CD4-positive, CD25-positive, alpha-beta regulatory T cell (primary cell): ENCODE measurements around the gene PITX1. TPM values are rescaled to one million over a fixed set of nuclear protein-coding genes. Genes with fewer than 3 reads are reported as not detected.
A peak's percentile ranks its signal among the peaks of the same experiment; 100 is the strongest.
"Not testable (repeated sequence)": the region's sequence is repeated elsewhere in the genome, so short reads cannot be mapped to it uniquely, and the experiment has no call there.

Source experiments
- ATAC-seq, 2 donors: fragments of 150-1000 bp; cut with Tn5 transposase; one replicate each; pipeline ENCODE4 v1.10.0; 2021; ENCODE audit warnings: low read depth in 2 of 2, moderate number of reproducible peaks in 2 of 2, moderate library complexity in 1 of 2
- DNase-seq, 3 donors: peaks; one replicate each; pipeline versions ENCODE4 v3.0.0 to v3.0.0-alpha.2; 2012 to 2022; ENCODE audit warnings: mixed read lengths in 1 of 3
- H3K27ac ChIP-seq: one replicate; pipeline ENCODE4 v1.7.0; 2013; ENCODE audit warnings: mild to moderate bottlenecking, low read length; ENCODE audit not compliant: insufficient read depth, poor library complexity, severe bottlenecking
- H3K27me3 ChIP-seq: one replicate; pipeline ENCODE4 v1.7.0; 2013; ENCODE audit warnings: low read length; ENCODE audit not compliant: control insufficient read depth, insufficient read depth
- H3K36me3 ChIP-seq: one replicate; pipeline ENCODE4 v1.7.0; 2013; ENCODE audit warnings: mild to moderate bottlenecking, low read length, moderate library complexity; ENCODE audit not compliant: control insufficient read depth, insufficient read depth
- H3K4me1 ChIP-seq: 2 replicates; pipeline ENCODE4 v1.7.0; 2013; ENCODE audit warnings: mild to moderate bottlenecking, low read length; ENCODE audit not compliant: insufficient read depth, control insufficient read depth, poor library complexity, severe bottlenecking
- H3K4me3 ChIP-seq: one replicate; pipeline ENCODE4 v1.7.0; 2013; ENCODE audit warnings: low read depth, mild to moderate bottlenecking, low read length, moderate library complexity
- H3K9me3 ChIP-seq, 2 experiments: 1 replicate in 1 of 2; 2 replicates in 1 of 2; pipeline ENCODE4 v1.7.0; 2013; ENCODE audit warnings: low read length in 2 of 2, mild to moderate bottlenecking in 1 of 2, moderate library complexity in 1 of 2; ENCODE audit not compliant: control insufficient read depth in 2 of 2
- H3K27ac Mint-ChIP-seq, 3 donors: one replicate each; pipeline ENCODE4 v1.8.0; 2020 to 2022; ENCODE audit warnings: mild to moderate bottlenecking in 3 of 3, mixed read lengths in 3 of 3, moderate library complexity in 2 of 3
- H3K27me3 Mint-ChIP-seq: one replicate; pipeline ENCODE4 v1.8.0; 2022; ENCODE audit warnings: mild to moderate bottlenecking, mixed read lengths
- H3K36me3 Mint-ChIP-seq: one replicate; pipeline ENCODE4 v1.8.0; 2020; ENCODE audit warnings: mixed read lengths
- H3K4me1 Mint-ChIP-seq, 4 donors: one replicate each; pipeline ENCODE4 v1.8.0; 2020 to 2022; ENCODE audit warnings: mixed read lengths in 4 of 4, mild to moderate bottlenecking in 1 of 4
- H3K4me3 Mint-ChIP-seq, 4 donors: one replicate each; pipeline ENCODE4 v1.8.0; 2020 to 2022; ENCODE audit warnings: mild to moderate bottlenecking in 4 of 4, mixed read lengths in 4 of 4, moderate library complexity in 3 of 4
- H3K9me3 Mint-ChIP-seq, 7 donors: one replicate each; pipeline ENCODE4 v1.8.0; 2020 to 2022; ENCODE audit warnings: mixed read lengths in 7 of 7, mild to moderate bottlenecking in 3 of 7, moderate library complexity in 2 of 7
- polyA plus RNA-seq, 4 donors: library from polyadenylated mRNA; unstranded; fragments of 300-500 nt; fragmentation: Illumina TruSeq; gene quantifications; one replicate each; pipeline ENCODE4 v1.2.3, GENCODE V29; 2021
- total RNA-seq: library from RNA; stranded (reverse); gene quantifications from one replicate; pipeline ENCODE4 v1.2.3, GENCODE V29; 2022

PITX1 gene
- total RNA-seq (not detected), polyA plus RNA-seq (not detected)

DNA sequence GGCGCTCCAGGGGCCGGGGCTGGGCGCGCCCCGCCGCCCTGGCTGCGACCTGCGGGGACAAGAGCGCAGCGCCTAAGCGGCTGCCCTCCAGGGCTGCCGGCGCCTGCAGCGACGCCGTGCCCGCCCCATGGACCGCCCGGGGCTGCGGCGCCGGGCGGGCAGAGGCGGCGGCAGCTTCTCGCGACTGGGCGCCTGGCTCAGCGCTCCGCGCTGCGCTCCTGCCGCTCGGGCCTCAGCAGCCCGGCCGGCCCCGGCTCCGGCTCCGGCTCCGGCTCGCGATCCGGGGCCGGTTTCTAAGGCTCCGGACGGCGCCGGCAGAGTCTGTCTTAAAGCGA, at the start of gene PITX1:
TSS of gene PITX1 (minus strand) at position 328 of the 335 bp plus-strand sequence. CDS start 347 bp downstream, outside the sequence.
- Mint-ChIP-seq H3K9me3 (peaks cover 0 to 13% (median 0%) of the 10 kb centered on the region in 7 donors), H3K4me1 (peaks cover 11 to 51% (median 29%) of the 10 kb centered on the region in 4 donors), H3K27ac (no peak within 1 kb of the TSS), H3K36me3 (no peaks in the 10 kb centered on the region), H3K27me3 (peaks cover 82% of the 10 kb centered on the region), H3K4me3 (peak within 1 kb of the TSS; percentile 41 to 91 (median 66))
- no peak for ATAC-seq
- Histone ChIP-seq H3K36me3 (no peaks in the 10 kb centered on the region), H3K9me3 (no peaks in the 10 kb centered on the region), H3K4me3 (no peak within 1 kb of the TSS), H3K4me1 (peaks cover 19% of the 10 kb centered on the region), H3K27me3 (peaks cover 36% of the 10 kb centered on the region), H3K27ac (no peak within 1 kb of the TSS)
- no peak for DNase-seq

GRCh38 chr5:135083334-135083733, 49.3 kb upstream of the PITX1 start:
- not testable (repeated sequence) for H3K4me3 Mint-ChIP-seq, H3K4me1 ChIP-seq

GRCh38 chr5:135081240-135081639, 47.2 kb upstream of the PITX1 start:
- peaks cover 12% of the 10 kb centered on the region for H3K27me3 Mint-ChIP-seq
- no peaks in the 10 kb centered on the region for H3K4me1 Mint-ChIP-seq
- peaks cover 0 to 11% (median 3%) of the 10 kb centered on the region in 7 donors for H3K9me3 Mint-ChIP-seq
- Histone ChIP-seq H3K9me3 (peaks cover 0 to 2% of the 10 kb centered on the region in 2 experiments), H3K4me1 (no peaks in the 10 kb centered on the region), H3K27me3 (no peaks in the 10 kb centered on the region), H3K36me3 (no peaks in the 10 kb centered on the region), H3K4me3 (no peak overlapping the region), H3K27ac (no peak overlapping the region)
- H3K4me3 Mint-ChIP-seq: no peak overlapping the region
- no peaks in the 10 kb centered on the region for H3K36me3 Mint-ChIP-seq
- ATAC-seq (no peak), DNase-seq (no peak)
- no peak overlapping the region for H3K27ac Mint-ChIP-seq

More at GRCh38 chr5:135083334-135083733, 49.3 kb upstream of the PITX1 start:
- H3K36me3 ChIP-seq, H3K27ac Mint-ChIP-seq, H3K27me3 ChIP-seq, H3K36me3 Mint-ChIP-seq, DNase-seq, H3K9me3 ChIP-seq, H3K4me1 Mint-ChIP-seq, H3K4me3 ChIP-seq, ATAC-seq, H3K27ac ChIP-seq: not testable (repeated sequence)
- peaks cover 17% of the 10 kb centered on the region for H3K27me3 Mint-ChIP-seq
- peaks cover 0 to 11% (median 3%) of the 10 kb centered on the region in 7 donors for H3K9me3 Mint-ChIP-seq

GRCh38 chr5:135079760-135080159, 45.7 kb upstream of the PITX1 start:
- H3K4me1 Mint-ChIP-seq: no peaks in the 10 kb centered on the region
- Histone ChIP-seq H3K27me3 (no peaks in the 10 kb centered on the region), H3K9me3 (peaks cover 0 to 2% of the 10 kb centered on the region in 2 experiments), H3K27ac (no peak overlapping the region), H3K4me1 (no peaks in the 10 kb centered on the region), H3K36me3 (no peaks in the 10 kb centered on the region), H3K4me3 (no peak overlapping the region)
- ATAC-seq (no peak), DNase-seq (no peak)
- H3K9me3 Mint-ChIP-seq: peaks cover 0 to 11% (median 3%) of the 10 kb centered on the region in 7 donors
- H3K36me3 Mint-ChIP-seq: no peaks in the 10 kb centered on the region
- H3K27ac Mint-ChIP-seq: no peak overlapping the region
- peaks cover 12% of the 10 kb centered on the region for H3K27me3 Mint-ChIP-seq
- H3K4me3 Mint-ChIP-seq: no peak overlapping the region

- H3K9me3 Mint-ChIP-seq: peaks cover 0 to 11% (median 3%) of the 10 kb centered on the region in 7 donors
- H3K27ac Mint-ChIP-seq: no peak overlapping the region
- peaks cover 12% of the 10 kb centered on the region for H3K27me3 Mint-ChIP-seq
- H3K27ac ChIP-seq: no peak overlapping the region
- ATAC-seq (no peak), DNase-seq (no peak)
- H3K4me1 ChIP-seq: no peaks in the 10 kb centered on the region
- H3K4me3 ChIP-seq: no peak overlapping the region
- H3K4me3 Mint-ChIP-seq: no peak overlapping the region
- no peaks in the 10 kb centered on the region for H3K36me3 ChIP-seq
- no peaks in the 10 kb centered on the region for H3K27me3 ChIP-seq
- peaks cover 0 to 2% of the 10 kb centered on the region in 2 experiments for H3K9me3 ChIP-seq
- no peaks in the 10 kb centered on the region for H3K4me1 Mint-ChIP-seq
- H3K36me3 Mint-ChIP-seq: no peaks in the 10 kb centered on the region
Measured at GRCh38 chr5:135079099-135079681, 45.2 kb upstream of the PITX1 start.

DNA sequence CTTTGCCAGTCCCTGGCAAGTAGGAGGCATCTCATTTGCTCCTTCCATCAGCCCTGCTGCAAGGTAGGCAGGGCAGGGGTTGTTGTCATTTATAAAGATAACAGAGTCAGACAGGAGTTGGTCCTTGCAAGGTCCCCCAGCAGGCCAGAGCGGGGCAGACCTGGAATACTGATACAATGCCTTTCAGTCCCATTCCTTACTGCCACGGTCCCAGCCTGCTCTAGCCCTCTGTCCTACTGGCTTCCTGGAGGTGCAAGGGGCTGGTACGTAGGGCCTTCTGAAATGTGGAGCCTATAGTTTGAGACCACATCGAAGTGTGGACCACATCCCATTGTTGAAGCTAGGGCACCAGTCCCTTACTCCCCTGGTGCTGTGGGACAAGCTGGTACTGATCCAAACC, 42.8 kb upstream of the PITX1 start:
- DNase-seq (no peak), ATAC-seq (no peak)
- peaks cover 0 to 9% (median 0%) of the 10 kb centered on the region in 7 donors for H3K9me3 Mint-ChIP-seq
- H3K27ac ChIP-seq: no peak overlapping the region
- no peaks in the 10 kb centered on the region for H3K27me3 ChIP-seq
- no peaks in the 10 kb centered on the region for H3K4me1 Mint-ChIP-seq
- H3K4me1 ChIP-seq: no peaks in the 10 kb centered on the region
- peaks cover 12% of the 10 kb centered on the region for H3K27me3 Mint-ChIP-seq
- H3K36me3 Mint-ChIP-seq: no peaks in the 10 kb centered on the region
- H3K4me3 ChIP-seq: no peak overlapping the region
- H3K9me3 ChIP-seq: peaks cover 0 to 2% of the 10 kb centered on the region in 2 experiments
- H3K36me3 ChIP-seq: no peaks in the 10 kb centered on the region
- H3K4me3 Mint-ChIP-seq: no peak overlapping the region
- no peak overlapping the region for H3K27ac Mint-ChIP-seq

GRCh38 chr5:135076051-135076491, 42.0 kb upstream of the PITX1 start:
- H3K9me3 Mint-ChIP-seq: peaks cover 0 to 4% (median 0%) of the 10 kb centered on the region in 7 donors
- Histone ChIP-seq H3K4me1 (no peaks in the 10 kb centered on the region), H3K9me3 (peaks cover 0 to 1% of the 10 kb centered on the region in 2 experiments), H3K36me3 (no peaks in the 10 kb centered on the region), H3K27ac (no peak overlapping the region), H3K4me3 (no peak overlapping the region), H3K27me3 (no peaks in the 10 kb centered on the region)
- H3K27ac Mint-ChIP-seq: no peak overlapping the region
- DNase-seq (no peak), ATAC-seq (no peak)
- no peak overlapping the region for H3K4me3 Mint-ChIP-seq
- H3K4me1 Mint-ChIP-seq: no peaks in the 10 kb centered on the region
- no peaks in the 10 kb centered on the region for H3K36me3 Mint-ChIP-seq
- H3K27me3 Mint-ChIP-seq: peaks cover 8% of the 10 kb centered on the region

DNA sequence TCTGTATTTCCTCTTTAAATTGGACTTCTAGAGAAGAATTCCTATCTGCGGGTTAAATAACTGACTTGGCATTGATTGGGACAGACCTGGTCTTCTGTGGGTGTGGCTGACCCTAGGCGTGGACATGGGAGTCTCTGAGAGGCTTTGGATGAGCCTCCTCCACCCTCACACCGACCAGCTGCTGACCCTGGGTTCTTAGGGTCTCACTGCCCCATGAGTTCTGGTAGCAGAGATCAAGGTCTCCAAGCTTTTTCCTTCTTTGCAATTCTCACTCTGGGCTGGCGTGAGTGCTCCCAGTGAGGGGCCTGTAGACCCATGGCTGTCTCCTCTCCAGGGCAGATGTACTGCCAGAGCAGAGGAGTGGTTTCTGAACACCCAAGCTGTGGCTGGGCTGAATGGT, 41.6 kb upstream of the PITX1 start:
- H3K27ac ChIP-seq: no peak overlapping the region
- Mint-ChIP-seq H3K27me3 (peaks cover 4% of the 10 kb centered on the region), H3K4me1 (no peaks in the 10 kb centered on the region), H3K36me3 (no peaks in the 10 kb centered on the region), H3K4me3 (no peak overlapping the region), H3K9me3 (peaks cover 0 to under 1% (median 0%) of the 10 kb centered on the region in 7 donors), H3K27ac (no peak overlapping the region)
- H3K36me3 ChIP-seq: no peaks in the 10 kb centered on the region
- H3K4me3 ChIP-seq: no peak overlapping the region
- ATAC-seq (no peak), DNase-seq (no peak)
- no peaks in the 10 kb centered on the region for H3K9me3 ChIP-seq
- no peaks in the 10 kb centered on the region for H3K4me1 ChIP-seq
- no peaks in the 10 kb centered on the region for H3K27me3 ChIP-seq
